ENCODE measurements around the gene PRPF19.

GRCh38 chr11:60899977-60900376 is 6.4 kb downstream of the PRPF19 start:
- TF ChIP-seq CTCF (IDR thresholded peaks at IDR 0.05), result no peak
- no peak for TF ChIP-seq POLR2A (IDR thresholded peaks at IDR 0.05)
